Measurements from ENCODE around the gene RPL13. TPM values are rescaled to one million over a fixed set of nuclear protein-coding genes. Genes with fewer than 3 reads are reported as not detected.

Gene RPL13
- total and polyA plus RNA-seq, 2 donors (not counting 1 experiment from before 2014, with no cell fraction given) = 1,442 to 3,823 TPM

DNA sequence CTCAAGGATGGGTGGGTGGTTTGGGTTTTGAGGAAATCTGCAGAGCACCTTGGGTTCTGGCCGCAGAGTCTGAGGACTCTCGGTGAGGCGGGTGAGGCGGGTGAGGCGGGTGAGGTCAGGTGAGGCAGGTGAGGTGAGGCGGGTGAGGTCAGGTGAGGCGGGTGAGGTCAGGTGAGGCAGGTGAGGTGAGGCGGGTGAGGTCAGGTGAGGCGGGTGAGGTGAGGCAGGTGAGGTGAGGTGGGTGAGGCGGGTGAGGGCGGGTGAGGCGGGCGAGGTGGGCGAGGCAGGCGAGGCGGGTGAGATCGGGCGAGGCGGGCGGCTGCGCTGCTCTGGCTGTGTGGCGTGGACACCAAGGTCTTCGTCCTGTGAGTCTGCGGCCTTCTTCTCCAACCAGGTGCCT, 24.1 kb upstream of the RPL13 start:
- Histone ChIP-seq H3K4me2 (ENCODE audit: extremely low read depth, insufficient read depth, low read length) (no peak overlapping the region), H3K27ac (ENCODE audit: insufficient read depth, low read length) (no peak overlapping the region), H2AFZ (ENCODE audit: low read length) (no peak overlapping the region), H3K27me3 (ENCODE audit: control insufficient read depth, insufficient read depth, low read length) (no peaks in the 10 kb centered on the region), H3K79me2 (ENCODE audit: control insufficient read depth, insufficient read depth, low read length) (peaks cover 4% of the 10 kb centered on the region), H3K4me1 (ENCODE audit: control insufficient read depth, extremely low read depth, insufficient read depth, low read length) (no peaks in the 10 kb centered on the region), H4K20me1 (ENCODE audit: control insufficient read depth, extremely low read depth, insufficient read depth, low read length) (no peaks in the 10 kb centered on the region), H3K4me3 (replicated peaks in 1 of 4; ENCODE audit: control extremely low read depth in 1 of 4, insufficient read depth in 1 of 4, low read depth in 3 of 4, low read length in 4 of 4) (no peak overlapping the region), H3K9me3 (ENCODE audit: control insufficient read depth, insufficient read depth, low read depth, low read length) (no peaks in the 10 kb centered on the region), H3K36me3 (ENCODE audit: control insufficient read depth, insufficient read depth, low read length) (peaks cover 30% of the 10 kb centered on the region), H3K9ac (ENCODE audit: insufficient read depth, low read length) (no peak overlapping the region)
- no peak for DNase-seq (ENCODE audit: low read depth in 2 of 2)
- no peak for TF ChIP-seq EZH2 (IDR thresholded peaks at IDR 0.05; ENCODE audit: low read length, missing control alignments)
- TF ChIP-seq, protein P1, sequence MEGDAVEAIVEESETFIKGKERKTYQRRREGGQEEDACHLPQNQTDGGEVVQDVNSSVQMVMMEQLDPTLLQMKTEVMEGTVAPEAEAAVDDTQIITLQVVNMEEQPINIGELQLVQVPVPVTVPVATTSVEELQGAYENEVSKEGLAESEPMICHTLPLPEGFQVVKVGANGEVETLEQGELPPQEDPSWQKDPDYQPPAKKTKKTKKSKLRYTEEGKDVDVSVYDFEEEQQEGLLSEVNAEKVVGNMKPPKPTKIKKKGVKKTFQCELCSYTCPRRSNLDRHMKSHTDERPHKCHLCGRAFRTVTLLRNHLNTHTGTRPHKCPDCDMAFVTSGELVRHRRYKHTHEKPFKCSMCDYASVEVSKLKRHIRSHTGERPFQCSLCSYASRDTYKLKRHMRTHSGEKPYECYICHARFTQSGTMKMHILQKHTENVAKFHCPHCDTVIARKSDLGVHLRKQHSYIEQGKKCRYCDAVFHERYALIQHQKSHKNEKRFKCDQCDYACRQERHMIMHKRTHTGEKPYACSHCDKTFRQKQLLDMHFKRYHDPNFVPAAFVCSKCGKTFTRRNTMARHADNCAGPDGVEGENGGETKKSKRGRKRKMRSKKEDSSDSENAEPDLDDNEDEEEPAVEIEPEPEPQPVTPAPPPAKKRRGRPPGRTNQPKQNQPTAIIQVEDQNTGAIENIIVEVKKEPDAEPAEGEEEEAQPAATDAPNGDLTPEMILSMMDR (conservative IDR thresholded peaks at IDR 0.05 in 1 of 2, IDR thresholded peaks at IDR 0.05 in 1 of 2; ENCODE audit: low read depth in 1 of 2, low read length in 2 of 2) = no peak

GRCh38 chr16:89536886-89537548, 23.5 kb upstream of the RPL13 start:
- Histone ChIP-seq H3K9me3 (ENCODE audit: control insufficient read depth, insufficient read depth, low read depth, low read length) (no peaks in the 10 kb centered on the region), H3K9ac (ENCODE audit: insufficient read depth, low read length) (no peak overlapping the region), H3K4me1 (ENCODE audit: control insufficient read depth, extremely low read depth, insufficient read depth, low read length) (no peaks in the 10 kb centered on the region), H3K36me3 (ENCODE audit: control insufficient read depth, insufficient read depth, low read length) (peaks cover 29% of the 10 kb centered on the region), H2AFZ (ENCODE audit: low read length) (no peak overlapping the region), H3K79me2 (ENCODE audit: control insufficient read depth, insufficient read depth, low read length) (peaks cover 4% of the 10 kb centered on the region), H3K4me2 (ENCODE audit: extremely low read depth, insufficient read depth, low read length) (no peak overlapping the region), H3K4me3 (replicated peaks in 1 of 4; ENCODE audit: control extremely low read depth in 1 of 4, insufficient read depth in 1 of 4, low read depth in 3 of 4, low read length in 4 of 4) (no peak overlapping the region), H3K27me3 (ENCODE audit: control insufficient read depth, insufficient read depth, low read length) (no peaks in the 10 kb centered on the region), H4K20me1 (ENCODE audit: control insufficient read depth, extremely low read depth, insufficient read depth, low read length) (no peaks in the 10 kb centered on the region), H3K27ac (ENCODE audit: insufficient read depth, low read length) (no peak overlapping the region)
- TF ChIP-seq, protein P1 (conservative IDR thresholded peaks at IDR 0.05 in 1 of 2, IDR thresholded peaks at IDR 0.05 in 1 of 2; ENCODE audit: low read depth in 1 of 2, low read length in 2 of 2) = no peak
- no peak for TF ChIP-seq EZH2 (IDR thresholded peaks at IDR 0.05; ENCODE audit: low read length, missing control alignments)
- peak in 1 of 2 donors; percentile 19 for DNase-seq (ENCODE audit: low read depth in 2 of 2)

GRCh38 chr16:89537549-89537925, 22.9 kb upstream of the RPL13 start:
- no peak for DNase-seq (ENCODE audit: low read depth in 2 of 2)
- Histone ChIP-seq H3K4me1 (ENCODE audit: control insufficient read depth, extremely low read depth, insufficient read depth, low read length) (no peaks in the 10 kb centered on the region), H3K27ac (ENCODE audit: insufficient read depth, low read length) (no peak overlapping the region), H3K27me3 (ENCODE audit: control insufficient read depth, insufficient read depth, low read length) (no peaks in the 10 kb centered on the region), H3K4me2 (ENCODE audit: extremely low read depth, insufficient read depth, low read length) (no peak overlapping the region), H3K36me3 (ENCODE audit: control insufficient read depth, insufficient read depth, low read length) (peaks cover 27% of the 10 kb centered on the region), H4K20me1 (ENCODE audit: control insufficient read depth, extremely low read depth, insufficient read depth, low read length) (no peaks in the 10 kb centered on the region), H3K4me3 (replicated peaks in 1 of 4; ENCODE audit: control extremely low read depth in 1 of 4, insufficient read depth in 1 of 4, low read depth in 3 of 4, low read length in 4 of 4) (no peak overlapping the region), H3K79me2 (ENCODE audit: control insufficient read depth, insufficient read depth, low read length) (peaks cover 4% of the 10 kb centered on the region), H3K9ac (ENCODE audit: insufficient read depth, low read length) (no peak overlapping the region), H3K9me3 (ENCODE audit: control insufficient read depth, insufficient read depth, low read depth, low read length) (no peaks in the 10 kb centered on the region), H2AFZ (ENCODE audit: low read length) (no peak overlapping the region)
- TF ChIP-seq, protein P1 (conservative IDR thresholded peaks at IDR 0.05 in 1 of 2, IDR thresholded peaks at IDR 0.05 in 1 of 2; ENCODE audit: low read depth in 1 of 2, low read length in 2 of 2) = no peak
- no peak for TF ChIP-seq EZH2 (IDR thresholded peaks at IDR 0.05; ENCODE audit: low read length, missing control alignments)

Data from fibroblast of lung (primary cell).